Measurements from ENCODE around the gene POLG.
A peak's percentile ranks its signal among the peaks of the same experiment; 100 is the strongest.
"Not testable (repeated sequence)": the region's sequence is repeated elsewhere in the genome, so short reads cannot be mapped to it uniquely, and the experiment has no call there.

POLG gene

DNA sequence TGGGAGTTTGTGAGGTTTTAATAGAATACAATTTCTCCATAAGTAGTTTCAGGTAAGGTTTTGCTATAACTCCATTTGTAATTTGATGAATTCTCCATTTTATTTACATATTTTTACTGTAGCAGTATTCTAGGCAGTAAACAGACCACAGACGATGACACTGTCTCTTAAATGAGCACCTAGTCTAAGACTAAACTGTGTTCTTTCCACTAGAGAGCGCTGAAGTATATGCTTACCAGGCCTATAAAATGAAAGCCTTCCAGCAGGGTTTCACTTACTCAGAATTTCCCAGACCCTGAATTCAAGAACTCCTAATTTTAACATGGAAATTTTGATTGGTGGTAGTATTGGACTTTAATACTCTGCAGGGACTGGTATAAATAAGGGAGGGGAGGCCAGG, 41.6 kb downstream of the POLG start:
- TF ChIP-seq POLR2A (IDR thresholded peaks at IDR 0.05; ENCODE audit: low read length): no peak
- TF ChIP-seq GATA1 (IDR thresholded peaks at IDR 0.05; ENCODE audit: low read depth, low read length): no peak
- no peak for DNase-seq

DNA sequence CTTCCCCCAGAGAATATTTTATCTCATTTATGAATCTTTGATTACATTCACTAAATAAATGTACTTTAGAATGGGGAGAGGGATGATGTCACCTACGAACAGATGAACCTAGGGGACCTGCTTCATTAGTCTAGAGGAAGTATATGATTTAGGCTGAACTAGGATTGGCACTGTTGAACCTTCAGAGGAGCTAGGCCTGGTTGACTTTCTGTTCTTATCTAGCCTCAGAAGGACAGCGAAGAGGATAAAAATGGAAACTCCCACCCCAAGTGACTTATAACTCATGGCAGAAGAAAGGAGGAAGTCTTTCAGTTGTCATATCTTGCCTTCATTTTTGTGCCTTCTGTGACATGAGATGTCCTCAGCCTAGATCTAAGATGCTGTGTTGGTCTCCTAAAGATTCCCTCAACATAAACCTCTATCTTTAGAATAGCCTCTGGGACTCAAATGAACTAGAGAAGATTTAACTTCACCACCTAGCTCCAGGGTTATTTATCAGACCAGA, 42.6 kb downstream of the POLG start:
- peak in 1 of 2 experiments; percentile 7 for DNase-seq
- TF ChIP-seq GATA1 (IDR thresholded peaks at IDR 0.05; ENCODE audit: low read depth, low read length) (no peak), POLR2A (IDR thresholded peaks at IDR 0.05; ENCODE audit: low read length) (no peak)

DNA sequence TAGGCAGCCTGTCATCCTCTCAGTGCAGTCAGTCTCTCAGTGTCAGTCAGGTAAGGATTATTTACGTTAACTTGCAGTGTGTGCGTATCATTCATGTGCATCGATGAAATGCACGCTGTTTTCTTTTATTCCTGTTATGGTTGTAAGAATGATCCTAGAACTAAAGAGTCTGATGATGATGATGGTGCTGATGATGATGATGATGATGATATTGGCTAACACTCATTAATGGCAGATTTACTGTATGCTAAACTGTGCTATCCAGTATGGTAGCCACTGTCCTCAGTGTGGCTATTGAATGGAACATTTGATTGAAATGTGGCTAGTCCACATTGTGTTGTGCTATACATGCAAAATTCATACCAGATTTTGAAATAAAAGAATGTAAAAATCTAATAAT, 51.4 kb downstream of the POLG start:
- TF ChIP-seq POLR2A (IDR thresholded peaks at IDR 0.05; ENCODE audit: low read length) (no peak), GATA1 (IDR thresholded peaks at IDR 0.05; ENCODE audit: low read depth, low read length) (no peak)
- DNase-seq: no peak

DNA sequence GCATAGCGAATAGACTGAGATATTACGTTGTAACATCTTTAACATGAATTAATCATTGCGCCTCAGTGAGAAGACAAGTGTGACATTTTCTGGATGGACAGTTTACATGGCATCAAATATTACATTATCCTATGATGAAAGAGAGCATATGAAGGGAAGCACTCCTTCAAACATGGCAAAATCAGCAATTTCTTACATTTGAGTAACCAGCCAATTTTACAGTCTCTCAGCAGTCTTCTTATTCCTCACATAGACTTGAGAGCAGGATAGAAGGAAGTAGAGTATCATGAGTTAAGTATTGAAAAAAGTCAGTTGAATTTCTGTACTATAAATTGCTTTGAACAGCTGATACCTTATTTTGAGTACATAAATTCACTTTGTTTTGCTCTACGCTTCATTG, 52.0 kb downstream of the POLG start:
- TF ChIP-seq GATA1 (IDR thresholded peaks at IDR 0.05; ENCODE audit: low read depth, low read length) (no peak), POLR2A (IDR thresholded peaks at IDR 0.05; ENCODE audit: low read length) (no peak)
- DNase-seq: no peak

DNA sequence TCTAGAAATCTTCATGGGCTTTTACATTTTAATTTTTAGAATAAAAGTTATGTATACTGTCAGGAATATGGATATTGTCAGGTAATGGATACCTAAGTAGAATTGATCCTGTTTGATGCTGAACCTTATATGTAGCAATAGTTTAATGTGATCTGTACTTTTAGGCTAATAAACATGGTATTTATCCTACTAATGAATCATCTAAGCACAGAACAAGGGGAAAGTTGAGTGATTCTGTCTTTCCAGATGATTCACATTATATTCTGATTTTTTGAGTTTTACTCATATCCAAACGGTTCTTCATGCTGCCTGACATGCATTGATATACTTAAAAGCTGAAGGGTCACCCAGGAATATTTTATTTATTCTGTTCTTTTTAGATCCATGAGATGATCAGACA, 56.3 kb downstream of the POLG start:
- DNase-seq: no peak
- TF ChIP-seq GATA1 (IDR thresholded peaks at IDR 0.05; ENCODE audit: low read depth, low read length): no peak
- no peak for TF ChIP-seq POLR2A (IDR thresholded peaks at IDR 0.05; ENCODE audit: low read length)

DNA sequence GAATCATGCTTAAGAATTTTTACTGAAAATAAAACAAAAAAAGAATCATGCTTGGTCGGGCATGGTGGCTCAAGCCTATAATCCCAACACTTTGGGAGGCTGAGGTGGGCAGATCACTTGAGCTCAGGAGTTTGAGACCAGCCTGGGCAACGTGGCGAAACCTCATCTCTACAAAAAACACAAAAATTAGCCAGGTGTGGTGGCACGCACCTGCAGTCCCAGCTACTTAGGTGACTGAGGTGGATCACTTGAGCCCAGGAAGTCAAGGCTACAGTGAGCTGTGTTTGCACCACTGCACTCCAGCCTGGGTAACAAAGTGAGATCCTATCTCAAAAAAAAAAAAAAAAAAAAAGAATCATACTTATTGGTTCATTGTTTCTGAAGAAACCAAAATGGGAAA, 57.3 kb downstream of the POLG start:
- DNase-seq: not testable (repeated sequence)

Data from erythroblast (primary cell).